ENCODE measurements around the gene MKX. TPM values are rescaled to one million over a fixed set of nuclear protein-coding genes. Genes with fewer than 3 reads are reported as not detected.
A peak's percentile ranks its signal among the peaks of the same experiment; 100 is the strongest.

Gene MKX
- 0.80 TPM for total RNA-seq (ENCODE audit: unreplicated experiment)
- long read RNA-seq = 0 reads

GRCh38 chr10:27745732-27746396 is at the start of gene MKX:
MKX (minus strand) TSS chr10:27745819; CDS start chr10:27743415, 2,404 bp downstream.
- no peak within 1 kb of the TSS for H3K27ac Mint-ChIP-seq (ENCODE audit: unreplicated experiment)
- TF ChIP-seq, protein P1, sequence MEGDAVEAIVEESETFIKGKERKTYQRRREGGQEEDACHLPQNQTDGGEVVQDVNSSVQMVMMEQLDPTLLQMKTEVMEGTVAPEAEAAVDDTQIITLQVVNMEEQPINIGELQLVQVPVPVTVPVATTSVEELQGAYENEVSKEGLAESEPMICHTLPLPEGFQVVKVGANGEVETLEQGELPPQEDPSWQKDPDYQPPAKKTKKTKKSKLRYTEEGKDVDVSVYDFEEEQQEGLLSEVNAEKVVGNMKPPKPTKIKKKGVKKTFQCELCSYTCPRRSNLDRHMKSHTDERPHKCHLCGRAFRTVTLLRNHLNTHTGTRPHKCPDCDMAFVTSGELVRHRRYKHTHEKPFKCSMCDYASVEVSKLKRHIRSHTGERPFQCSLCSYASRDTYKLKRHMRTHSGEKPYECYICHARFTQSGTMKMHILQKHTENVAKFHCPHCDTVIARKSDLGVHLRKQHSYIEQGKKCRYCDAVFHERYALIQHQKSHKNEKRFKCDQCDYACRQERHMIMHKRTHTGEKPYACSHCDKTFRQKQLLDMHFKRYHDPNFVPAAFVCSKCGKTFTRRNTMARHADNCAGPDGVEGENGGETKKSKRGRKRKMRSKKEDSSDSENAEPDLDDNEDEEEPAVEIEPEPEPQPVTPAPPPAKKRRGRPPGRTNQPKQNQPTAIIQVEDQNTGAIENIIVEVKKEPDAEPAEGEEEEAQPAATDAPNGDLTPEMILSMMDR (IDR thresholded peaks at IDR 0.05; ENCODE audit: unreplicated experiment) = no peak

GRCh38 chr10:27794157-27794556 is 48.5 kb upstream of the MKX start:
- DNase-seq (ENCODE audit: low spot score) = no peak
- Mint-ChIP-seq H3K36me3 (ENCODE audit: low read depth, unreplicated experiment) (no peaks in the 10 kb centered on the region), H3K27me3 (ENCODE audit: unreplicated experiment) (no peaks in the 10 kb centered on the region), H3K4me3 (ENCODE audit: unreplicated experiment) (no peak overlapping the region), H3K4me1 (ENCODE audit: unreplicated experiment) (no peaks in the 10 kb centered on the region), H3K9me3 (ENCODE audit: unreplicated experiment) (no peaks in the 10 kb centered on the region), H3K27ac (ENCODE audit: unreplicated experiment) (no peak overlapping the region)
- TF ChIP-seq, protein P1 (IDR thresholded peaks at IDR 0.05; ENCODE audit: unreplicated experiment) = no peak

More at GRCh38 chr10:27745732-27746396, at the start of gene MKX:
- DNase-seq (ENCODE audit: low spot score) = peak; percentile 79
- Mint-ChIP-seq H3K27me3 (ENCODE audit: unreplicated experiment) (peaks cover 26% of the 10 kb centered on the region), H3K9me3 (ENCODE audit: unreplicated experiment) (no peaks in the 10 kb centered on the region), H3K4me3 (ENCODE audit: unreplicated experiment) (peak within 1 kb of the TSS; percentile 93), H3K36me3 (ENCODE audit: low read depth, unreplicated experiment) (peaks cover 4% of the 10 kb centered on the region), H3K4me1 (ENCODE audit: unreplicated experiment) (peaks cover 20% of the 10 kb centered on the region)

DNA sequence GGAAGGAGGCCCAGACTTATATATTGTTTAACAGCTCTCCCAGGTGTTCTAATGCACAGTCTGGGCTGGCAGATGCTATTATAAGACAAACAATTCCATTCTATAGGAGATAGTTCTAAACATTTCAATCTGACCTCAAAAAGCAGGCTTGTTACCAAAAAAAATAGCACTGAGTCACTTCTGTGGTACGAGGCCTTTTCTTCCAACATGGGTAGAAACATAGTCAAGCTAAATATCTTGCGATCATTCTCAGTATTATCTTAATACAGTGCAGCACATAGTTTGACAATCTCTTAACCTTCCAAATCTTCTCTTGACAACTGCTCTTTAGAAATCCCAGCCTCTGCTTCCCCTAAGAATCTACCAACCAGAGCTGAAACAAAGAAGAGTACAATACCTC is 46.6 kb upstream of the MKX start:
- Mint-ChIP-seq H3K36me3 (ENCODE audit: low read depth, unreplicated experiment) (no peaks in the 10 kb centered on the region), H3K4me3 (ENCODE audit: unreplicated experiment) (no peak overlapping the region), H3K4me1 (ENCODE audit: unreplicated experiment) (no peaks in the 10 kb centered on the region), H3K27me3 (ENCODE audit: unreplicated experiment) (peaks cover 1% of the 10 kb centered on the region), H3K9me3 (ENCODE audit: unreplicated experiment) (no peaks in the 10 kb centered on the region), H3K27ac (ENCODE audit: unreplicated experiment) (no peak overlapping the region)
- TF ChIP-seq, protein P1 (IDR thresholded peaks at IDR 0.05; ENCODE audit: unreplicated experiment) = no peak
- DNase-seq (ENCODE audit: low spot score) = no peak

DNA sequence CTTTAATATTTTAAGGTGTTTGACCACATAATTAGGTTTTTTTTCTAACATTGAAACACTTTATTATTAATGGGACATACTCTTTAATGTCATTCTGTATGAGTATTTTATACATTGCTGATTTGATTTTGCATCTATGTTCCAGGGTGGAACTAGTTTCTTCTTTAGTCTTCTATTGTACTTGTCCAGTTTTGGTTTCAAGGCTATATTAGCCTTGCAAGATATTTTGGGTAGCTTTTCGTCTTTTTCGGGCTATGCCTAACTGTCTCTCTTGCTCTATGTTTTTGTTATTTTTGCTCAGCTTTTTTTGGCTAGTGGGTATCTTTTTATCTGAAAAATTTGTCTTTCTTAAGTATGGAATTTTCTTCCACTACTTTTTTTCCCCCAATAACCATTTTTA is 38.7 kb upstream of the MKX start:
- no peaks in the 10 kb centered on the region for H3K9me3 Mint-ChIP-seq (ENCODE audit: unreplicated experiment)
- H3K4me1 Mint-ChIP-seq (ENCODE audit: unreplicated experiment) = no peaks in the 10 kb centered on the region
- no peak overlapping the region for H3K27ac Mint-ChIP-seq (ENCODE audit: unreplicated experiment)
- no peak for DNase-seq (ENCODE audit: low spot score)
- H3K4me3 Mint-ChIP-seq (ENCODE audit: unreplicated experiment) = no peak overlapping the region
- TF ChIP-seq, protein P1 (IDR thresholded peaks at IDR 0.05; ENCODE audit: unreplicated experiment) = no peak
- peaks cover 1% of the 10 kb centered on the region for H3K27me3 Mint-ChIP-seq (ENCODE audit: unreplicated experiment)
- no peaks in the 10 kb centered on the region for H3K36me3 Mint-ChIP-seq (ENCODE audit: low read depth, unreplicated experiment)

DNA sequence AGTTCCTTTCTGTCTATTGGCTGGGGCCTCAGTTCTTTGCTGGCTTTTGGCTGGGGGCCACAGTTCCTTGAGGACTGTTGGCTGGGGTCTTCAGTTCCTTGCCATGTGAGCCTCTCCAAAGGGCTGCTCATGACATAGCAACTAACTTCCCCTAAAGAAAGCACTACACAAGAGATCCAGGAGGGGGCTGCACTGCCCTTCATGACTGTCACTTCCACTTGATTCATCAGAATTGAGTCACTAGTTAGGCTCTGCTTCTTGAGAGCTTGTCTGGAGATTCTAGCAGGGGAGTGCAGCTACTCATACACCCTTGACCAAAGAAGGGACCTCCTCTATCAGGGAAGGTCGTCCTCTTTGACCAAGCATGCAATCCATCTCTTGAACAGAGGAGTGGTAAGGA is 38.0 kb upstream of the MKX start:
- Mint-ChIP-seq H3K9me3 (ENCODE audit: unreplicated experiment) (no peaks in the 10 kb centered on the region), H3K27me3 (ENCODE audit: unreplicated experiment) (peaks cover 1% of the 10 kb centered on the region), H3K4me3 (ENCODE audit: unreplicated experiment) (no peak overlapping the region), H3K4me1 (ENCODE audit: unreplicated experiment) (no peaks in the 10 kb centered on the region), H3K27ac (ENCODE audit: unreplicated experiment) (no peak overlapping the region), H3K36me3 (ENCODE audit: low read depth, unreplicated experiment) (no peaks in the 10 kb centered on the region)
- TF ChIP-seq, protein P1 (IDR thresholded peaks at IDR 0.05; ENCODE audit: unreplicated experiment) = peak; percentile 43
- DNase-seq (ENCODE audit: low spot score) = peak; percentile 53

All from endothelial cell (in vitro differentiated cells).